ENCODE data around the gene PCSK6. TPM values are rescaled to one million over a fixed set of nuclear protein-coding genes. Genes with fewer than 3 reads are reported as not detected.

Gene PCSK6
- total and polyA plus RNA-seq, 2 of the 8 experiments (the other 6 are each of a cell fraction or from before 2014, with no cell fraction given) = 1.9 to 4.0 TPM

DNA sequence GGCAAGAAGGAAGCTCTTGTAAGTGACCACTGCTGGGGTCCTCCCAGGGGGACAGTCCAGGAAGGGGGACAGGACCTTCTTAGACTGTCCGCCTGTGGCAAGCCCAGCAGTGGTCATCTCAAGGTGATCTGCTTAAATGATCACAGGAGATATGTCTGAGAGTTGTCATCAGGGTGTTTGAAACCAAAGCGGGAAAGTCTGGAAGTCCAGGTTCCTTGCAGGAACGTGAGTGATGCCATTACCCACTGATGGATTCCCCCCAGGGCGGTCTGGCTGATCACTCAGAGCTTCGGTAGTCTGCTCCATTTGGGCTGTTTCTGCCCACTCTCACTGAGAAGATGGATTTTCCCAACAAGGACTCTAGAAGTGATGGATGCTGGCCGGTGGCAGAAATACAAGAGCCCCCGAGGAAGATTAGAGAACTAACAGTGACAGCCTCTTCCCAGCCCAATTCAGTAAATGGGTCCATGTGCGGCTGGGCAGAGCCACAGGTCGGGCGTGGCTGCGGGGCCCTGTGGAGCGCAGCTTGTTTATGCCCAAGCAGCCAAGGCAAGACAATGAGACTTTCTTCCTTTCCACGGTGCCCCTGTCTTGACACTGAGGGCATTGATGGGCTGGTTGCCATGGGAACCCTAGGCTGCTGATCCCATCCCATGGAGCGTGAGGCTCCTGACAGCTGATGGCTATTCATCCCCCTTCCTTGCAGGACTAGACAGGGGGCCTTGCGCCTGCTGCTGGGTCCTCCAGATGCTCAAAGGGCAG is 9.5 kb downstream of the PCSK6 start (continued):
- TF ChIP-seq, protein P1, sequence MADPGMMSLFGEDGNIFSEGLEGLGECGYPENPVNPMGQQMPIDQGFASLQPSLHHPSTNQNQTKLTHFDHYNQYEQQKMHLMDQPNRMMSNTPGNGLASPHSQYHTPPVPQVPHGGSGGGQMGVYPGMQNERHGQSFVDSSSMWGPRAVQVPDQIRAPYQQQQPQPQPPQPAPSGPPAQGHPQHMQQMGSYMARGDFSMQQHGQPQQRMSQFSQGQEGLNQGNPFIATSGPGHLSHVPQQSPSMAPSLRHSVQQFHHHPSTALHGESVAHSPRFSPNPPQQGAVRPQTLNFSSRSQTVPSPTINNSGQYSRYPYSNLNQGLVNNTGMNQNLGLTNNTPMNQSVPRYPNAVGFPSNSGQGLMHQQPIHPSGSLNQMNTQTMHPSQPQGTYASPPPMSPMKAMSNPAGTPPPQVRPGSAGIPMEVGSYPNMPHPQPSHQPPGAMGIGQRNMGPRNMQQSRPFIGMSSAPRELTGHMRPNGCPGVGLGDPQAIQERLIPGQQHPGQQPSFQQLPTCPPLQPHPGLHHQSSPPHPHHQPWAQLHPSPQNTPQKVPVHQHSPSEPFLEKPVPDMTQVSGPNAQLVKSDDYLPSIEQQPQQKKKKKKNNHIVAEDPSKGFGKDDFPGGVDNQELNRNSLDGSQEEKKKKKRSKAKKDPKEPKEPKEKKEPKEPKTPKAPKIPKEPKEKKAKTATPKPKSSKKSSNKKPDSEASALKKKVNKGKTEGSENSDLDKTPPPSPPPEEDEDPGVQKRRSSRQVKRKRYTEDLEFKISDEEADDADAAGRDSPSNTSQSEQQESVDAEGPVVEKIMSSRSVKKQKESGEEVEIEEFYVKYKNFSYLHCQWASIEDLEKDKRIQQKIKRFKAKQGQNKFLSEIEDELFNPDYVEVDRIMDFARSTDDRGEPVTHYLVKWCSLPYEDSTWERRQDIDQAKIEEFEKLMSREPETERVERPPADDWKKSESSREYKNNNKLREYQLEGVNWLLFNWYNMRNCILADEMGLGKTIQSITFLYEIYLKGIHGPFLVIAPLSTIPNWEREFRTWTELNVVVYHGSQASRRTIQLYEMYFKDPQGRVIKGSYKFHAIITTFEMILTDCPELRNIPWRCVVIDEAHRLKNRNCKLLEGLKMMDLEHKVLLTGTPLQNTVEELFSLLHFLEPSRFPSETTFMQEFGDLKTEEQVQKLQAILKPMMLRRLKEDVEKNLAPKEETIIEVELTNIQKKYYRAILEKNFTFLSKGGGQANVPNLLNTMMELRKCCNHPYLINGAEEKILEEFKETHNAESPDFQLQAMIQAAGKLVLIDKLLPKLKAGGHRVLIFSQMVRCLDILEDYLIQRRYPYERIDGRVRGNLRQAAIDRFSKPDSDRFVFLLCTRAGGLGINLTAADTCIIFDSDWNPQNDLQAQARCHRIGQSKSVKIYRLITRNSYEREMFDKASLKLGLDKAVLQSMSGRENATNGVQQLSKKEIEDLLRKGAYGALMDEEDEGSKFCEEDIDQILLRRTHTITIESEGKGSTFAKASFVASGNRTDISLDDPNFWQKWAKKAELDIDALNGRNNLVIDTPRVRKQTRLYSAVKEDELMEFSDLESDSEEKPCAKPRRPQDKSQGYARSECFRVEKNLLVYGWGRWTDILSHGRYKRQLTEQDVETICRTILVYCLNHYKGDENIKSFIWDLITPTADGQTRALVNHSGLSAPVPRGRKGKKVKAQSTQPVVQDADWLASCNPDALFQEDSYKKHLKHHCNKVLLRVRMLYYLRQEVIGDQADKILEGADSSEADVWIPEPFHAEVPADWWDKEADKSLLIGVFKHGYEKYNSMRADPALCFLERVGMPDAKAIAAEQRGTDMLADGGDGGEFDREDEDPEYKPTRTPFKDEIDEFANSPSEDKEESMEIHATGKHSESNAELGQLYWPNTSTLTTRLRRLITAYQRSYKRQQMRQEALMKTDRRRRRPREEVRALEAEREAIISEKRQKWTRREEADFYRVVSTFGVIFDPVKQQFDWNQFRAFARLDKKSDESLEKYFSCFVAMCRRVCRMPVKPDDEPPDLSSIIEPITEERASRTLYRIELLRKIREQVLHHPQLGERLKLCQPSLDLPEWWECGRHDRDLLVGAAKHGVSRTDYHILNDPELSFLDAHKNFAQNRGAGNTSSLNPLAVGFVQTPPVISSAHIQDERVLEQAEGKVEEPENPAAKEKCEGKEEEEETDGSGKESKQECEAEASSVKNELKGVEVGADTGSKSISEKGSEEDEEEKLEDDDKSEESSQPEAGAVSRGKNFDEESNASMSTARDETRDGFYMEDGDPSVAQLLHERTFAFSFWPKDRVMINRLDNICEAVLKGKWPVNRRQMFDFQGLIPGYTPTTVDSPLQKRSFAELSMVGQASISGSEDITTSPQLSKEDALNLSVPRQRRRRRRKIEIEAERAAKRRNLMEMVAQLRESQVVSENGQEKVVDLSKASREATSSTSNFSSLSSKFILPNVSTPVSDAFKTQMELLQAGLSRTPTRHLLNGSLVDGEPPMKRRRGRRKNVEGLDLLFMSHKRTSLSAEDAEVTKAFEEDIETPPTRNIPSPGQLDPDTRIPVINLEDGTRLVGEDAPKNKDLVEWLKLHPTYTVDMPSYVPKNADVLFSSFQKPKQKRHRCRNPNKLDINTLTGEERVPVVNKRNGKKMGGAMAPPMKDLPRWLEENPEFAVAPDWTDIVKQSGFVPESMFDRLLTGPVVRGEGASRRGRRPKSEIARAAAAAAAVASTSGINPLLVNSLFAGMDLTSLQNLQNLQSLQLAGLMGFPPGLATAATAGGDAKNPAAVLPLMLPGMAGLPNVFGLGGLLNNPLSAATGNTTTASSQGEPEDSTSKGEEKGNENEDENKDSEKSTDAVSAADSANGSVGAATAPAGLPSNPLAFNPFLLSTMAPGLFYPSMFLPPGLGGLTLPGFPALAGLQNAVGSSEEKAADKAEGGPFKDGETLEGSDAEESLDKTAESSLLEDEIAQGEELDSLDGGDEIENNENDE (IDR thresholded peaks at IDR 0.05; ENCODE audit: insufficient replicate concordance, low read length) = no peak

Data from H1 (cell line).